ENCODE results near the gene GPR146. TPM values are rescaled to one million over a fixed set of nuclear protein-coding genes. Genes with fewer than 3 reads are reported as not detected.

GPR146 gene
- polyA plus RNA-seq, 1 experiment: 0.69 TPM

GRCh38 chr7:1074593-1075431 lies 30.5 kb downstream of the GPR146 start:
- TF ChIP-seq CTCF (IDR thresholded peaks at IDR 0.05; ENCODE audit: low read depth, low read length): no peak
- DNase-seq (ENCODE audit: low read depth, low spot score): no peak
- H3K9me3 ChIP-seq (ENCODE audit: control insufficient read depth, insufficient read depth, low read length): peaks cover 14% of the 10 kb centered on the region; the same call in 1 of the 2 replicates
- no peak overlapping the region for H3K27ac ChIP-seq (ENCODE audit: low read depth, low read length)
- ChIA-PET CTCF (interaction anchor here (0.6 to 1.7 kb wide), 5 partner anchors 9 to 287 kb away, joined by 3 to 6 read pairs (median 5); no protein-coding TSS in a partner anchor), POLR2A (interaction anchor here (0.6 kb wide), 1 partner anchor 29 kb away, joined by 5 read pairs; no protein-coding TSS in a partner anchor)
- no peaks in the 10 kb centered on the region for H3K27me3 ChIP-seq (ENCODE audit: control insufficient read depth, insufficient read depth, low read length)
- H3K4me3 ChIP-seq (ENCODE audit: low read depth, low read length): no peak overlapping the region

GRCh38 chr7:1076184-1077072 lies 32.1 kb downstream of the GPR146 start:
- TF ChIP-seq CTCF (IDR thresholded peaks at IDR 0.05; ENCODE audit: low read depth, low read length): no peak
- H3K4me3 ChIP-seq (ENCODE audit: low read depth, low read length): no peak overlapping the region
- H3K9me3 ChIP-seq (ENCODE audit: control insufficient read depth, insufficient read depth, low read length): peaks cover 4% of the 10 kb centered on the region; the same call in 1 of the 2 replicates
- H3K27ac ChIP-seq (ENCODE audit: low read depth, low read length): no peak overlapping the region
- no peaks in the 10 kb centered on the region for H3K27me3 ChIP-seq (ENCODE audit: control insufficient read depth, insufficient read depth, low read length)
- ChIA-PET POLR2A (interaction anchor here (0.6 kb wide), 1 partner anchor 87 kb away, joined by 4 read pairs; no protein-coding TSS in a partner anchor), CTCF (interaction anchor here (1.4 to 1.5 kb wide), 2 partner anchors 10 to 83 kb away, joined by 6 read pairs; no protein-coding TSS in a partner anchor)
- DNase-seq (ENCODE audit: low read depth, low spot score): no peak

- Histone ChIP-seq H3K9me3 (ENCODE audit: control insufficient read depth, insufficient read depth, low read length) (no peaks in the 10 kb centered on the region; the same call in 1 of the 2 replicates), H3K27ac (ENCODE audit: low read depth, low read length) (no peak overlapping the region), H3K4me3 (ENCODE audit: low read depth, low read length) (no peak overlapping the region), H3K27me3 (ENCODE audit: control insufficient read depth, insufficient read depth, low read length) (no peaks in the 10 kb centered on the region)
- ChIA-PET CTCF (interaction anchor here (1.4 to 2.3 kb wide), 2 partner anchors 13 to 86 kb away, joined by 6 to 8 read pairs; no protein-coding TSS in a partner anchor), POLR2A (no interaction called here)
- no peak for TF ChIP-seq CTCF (IDR thresholded peaks at IDR 0.05; ENCODE audit: low read depth, low read length)
- no peak for DNase-seq (ENCODE audit: low read depth, low spot score)
These were observed 34.2 kb downstream of the GPR146 start for GRCh38 chr7:1078519-1078918.

GRCh38 chr7:1078985-1079384 lies 34.6 kb downstream of the GPR146 start:
- DNase-seq (ENCODE audit: low read depth, low spot score): no peak
- no peak for TF ChIP-seq CTCF (IDR thresholded peaks at IDR 0.05; ENCODE audit: low read depth, low read length)
- H3K27ac ChIP-seq (ENCODE audit: low read depth, low read length): no peak overlapping the region
- ChIA-PET POLR2A (no interaction called here), CTCF (interaction anchor here (1.4 to 2.3 kb wide), 2 partner anchors 13 to 86 kb away, joined by 6 to 8 read pairs; no protein-coding TSS in a partner anchor)
- H3K4me3 ChIP-seq (ENCODE audit: low read depth, low read length): no peak overlapping the region
- H3K27me3 ChIP-seq (ENCODE audit: control insufficient read depth, insufficient read depth, low read length): no peaks in the 10 kb centered on the region
- no peaks in the 10 kb centered on the region; the same call in 1 of the 2 replicates for H3K9me3 ChIP-seq (ENCODE audit: control insufficient read depth, insufficient read depth, low read length)
